ENCODE data around the gene PABPC3.

PABPC3 gene

GRCh38 chr13:25095851-25096453, at the start of gene PABPC3:
PABPC3 (plus strand) TSS chr13:25096136; CDS start chr13:25096199, 63 bp downstream.
- no peak for DNase-seq (ENCODE audit: low spot score)

- peak; percentile 15 for DNase-seq (ENCODE audit: low spot score)
These were observed 49.5 kb upstream of the PABPC3 start for GRCh38 chr13:25046274-25046984.

- DNase-seq (ENCODE audit: low spot score), result peak; percentile 70
These were observed 48.9 kb upstream of the PABPC3 start for GRCh38 chr13:25046985-25047511.

GRCh38 chr13:25051065-25051464, 44.9 kb upstream of the PABPC3 start:
- DNase-seq (ENCODE audit: low spot score), result no peak

GRCh38 chr13:25059166-25059565, 36.8 kb upstream of the PABPC3 start:
- DNase-seq (ENCODE audit: low spot score), result no peak

- no peak for DNase-seq (ENCODE audit: low spot score)
These were observed 36.0 kb upstream of the PABPC3 start for GRCh38 chr13:25059958-25060357.

GRCh38 chr13:25062479-25062878, 33.5 kb upstream of the PABPC3 start:
- DNase-seq (ENCODE audit: low spot score), result no peak

GRCh38 chr13:25064396-25064795, 31.5 kb upstream of the PABPC3 start:
- no peak for DNase-seq (ENCODE audit: low spot score)

GRCh38 chr13:25065974-25066770, 29.8 kb upstream of the PABPC3 start:
- no peak for DNase-seq (ENCODE audit: low spot score)

- no peak for DNase-seq (ENCODE audit: low spot score)
These were observed 28.9 kb upstream of the PABPC3 start for GRCh38 chr13:25067064-25067463.

- DNase-seq (ENCODE audit: low spot score), result no peak
These were observed 27.1 kb upstream of the PABPC3 start for GRCh38 chr13:25068810-25069209.

- no peak for DNase-seq (ENCODE audit: low spot score)
These were observed 26.7 kb upstream of the PABPC3 start for GRCh38 chr13:25069236-25069635.

GRCh38 chr13:25069911-25070310, 26.0 kb upstream of the PABPC3 start:
- no peak for DNase-seq (ENCODE audit: low spot score)

- no peak for DNase-seq (ENCODE audit: low spot score)
These were observed 15.2 kb upstream of the PABPC3 start for GRCh38 chr13:25080773-25081172.

- no peak for DNase-seq (ENCODE audit: low spot score)
These were observed 11.8 kb upstream of the PABPC3 start for GRCh38 chr13:25084096-25084495.

GRCh38 chr13:25085125-25085742, 10.7 kb upstream of the PABPC3 start:
- peak; percentile 86 for DNase-seq (ENCODE audit: low spot score)

GRCh38 chr13:25088562-25089221, 7.2 kb upstream of the PABPC3 start:
- no peak for DNase-seq (ENCODE audit: low spot score)

GRCh38 chr13:25097426-25097825, 1.5 kb downstream of the PABPC3 start:
- DNase-seq (ENCODE audit: low spot score), result no peak

- no peak for DNase-seq (ENCODE audit: low spot score)
These were observed 7.8 kb downstream of the PABPC3 start for GRCh38 chr13:25103711-25104110.

GRCh38 chr13:25109341-25109740, 13.4 kb downstream of the PABPC3 start:
- no peak for DNase-seq (ENCODE audit: low spot score)

GRCh38 chr13:25110956-25111584, 15.1 kb downstream of the PABPC3 start:
- no peak for DNase-seq (ENCODE audit: low spot score)
